Dermis microvascular lymphatic vessel endothelial cell (primary cell): ENCODE results near the gene SIM1. TPM values are rescaled to one million over a fixed set of nuclear protein-coding genes. Genes with fewer than 3 reads are reported as not detected.

Experiments
- DNase-seq, 2 donors: peaks; one replicate each; pipeline versions ENCODE4 v3.0.0 to v3.0.0-alpha.2; 2010; ENCODE audit warnings: low read depth in 2 of 2
- total RNA-seq: library from RNA; depleted of rRNA; stranded (reverse); fragments of >200 nt; gene quantifications from 2 replicates; pipeline ENCODE4 v1.2.1, GENCODE V29; 2014

The SIM1 gene
- total RNA-seq, 1 donor from 2014 or later = not detected

GRCh38 chr6:100472674-100473073 lies 8.0 kb upstream of the SIM1 start:
- DNase-seq = no peak

GRCh38 chr6:100470422-100471120 lies 5.8 kb upstream of the SIM1 start:
- no peak for DNase-seq

DNA sequence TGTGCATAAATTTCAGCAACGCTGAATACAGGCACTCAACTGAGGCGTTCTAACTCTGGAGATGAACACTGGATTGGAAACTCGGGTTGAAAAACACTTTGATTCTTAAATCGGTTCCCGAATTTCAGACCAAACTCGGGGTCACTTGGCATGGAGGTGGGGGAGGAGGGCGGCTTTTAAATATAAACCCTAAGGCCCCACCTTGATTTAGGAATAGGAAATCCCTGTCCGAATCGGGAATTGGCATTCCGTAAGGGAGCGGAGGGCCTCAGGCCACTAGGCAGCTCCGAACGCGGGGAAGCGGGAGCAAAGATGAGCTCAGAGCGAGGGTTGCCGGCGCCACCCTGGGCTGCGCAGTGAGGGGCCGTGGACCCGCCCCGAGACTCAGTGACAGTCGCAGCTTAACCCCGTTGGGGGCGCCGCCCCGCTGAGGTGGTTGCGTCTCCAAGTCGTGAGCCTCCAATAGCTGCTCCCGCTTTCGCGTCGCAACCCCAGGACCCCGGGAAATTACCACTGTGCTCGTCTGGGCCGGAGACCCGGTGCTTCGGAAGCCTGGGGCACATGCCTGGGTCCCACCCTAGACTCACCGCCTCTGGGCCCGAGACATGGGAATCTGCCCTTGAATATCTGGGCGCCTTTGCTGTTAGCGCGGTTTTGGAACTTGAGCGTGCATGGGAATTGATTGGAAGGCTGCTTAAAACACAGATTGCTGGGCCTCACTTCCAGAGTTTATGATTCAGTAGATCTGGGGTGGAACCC lies 4.6 kb upstream of the SIM1 start:
- no peak for DNase-seq

DNA sequence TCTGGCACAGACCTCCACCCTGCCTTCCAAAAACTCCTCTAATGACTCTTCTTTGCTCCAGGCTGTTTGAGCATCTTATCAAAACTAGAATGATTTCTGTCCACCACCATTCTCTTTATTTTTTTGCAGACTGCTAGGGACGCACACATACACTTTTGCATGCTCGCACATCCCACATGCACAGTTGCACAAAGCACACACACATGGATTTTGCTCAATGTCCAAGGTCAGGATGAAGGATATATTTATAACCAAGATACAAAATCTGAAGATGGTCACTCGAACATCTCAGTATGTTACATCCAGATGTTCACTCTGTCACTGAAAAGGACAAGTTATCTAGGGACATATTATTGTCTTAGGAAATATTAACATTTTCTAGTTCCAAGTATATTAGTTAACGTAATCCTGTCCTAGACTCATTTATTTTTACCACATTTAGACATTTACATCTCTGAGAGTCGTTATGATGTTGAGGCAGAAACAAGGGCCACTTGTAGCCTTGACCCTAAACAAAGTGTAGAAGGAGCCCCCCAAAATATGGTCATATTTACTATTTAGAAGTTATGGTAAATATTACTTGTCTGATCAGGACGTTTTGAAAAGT lies 3.4 kb upstream of the SIM1 start:
- no peak for DNase-seq

- DNase-seq = no peak
Measured at GRCh38 chr6:100467129-100468015, 2.7 kb upstream of the SIM1 start.

GRCh38 chr6:100466410-100467128 lies 1.8 kb upstream of the SIM1 start:
- no peak for DNase-seq

GRCh38 chr6:100465701-100466409 lies 1.1 kb upstream of the SIM1 start:
- no peak for DNase-seq

GRCh38 chr6:100464162-100464851 lies 414 bp downstream of the SIM1 start:
- DNase-seq = no peak

GRCh38 chr6:100463630-100464161 lies 1.0 kb downstream of the SIM1 start:
- no peak for DNase-seq

- DNase-seq = no peak
Measured at GRCh38 chr6:100462706-100463629, 1.8 kb downstream of the SIM1 start.

- DNase-seq = no peak
Measured at GRCh38 chr6:100461917-100462705, 2.6 kb downstream of the SIM1 start.

- DNase-seq = peak in 1 of 2 donors; percentile 28
Measured at GRCh38 chr6:100461278-100461916, 3.3 kb downstream of the SIM1 start.

DNA sequence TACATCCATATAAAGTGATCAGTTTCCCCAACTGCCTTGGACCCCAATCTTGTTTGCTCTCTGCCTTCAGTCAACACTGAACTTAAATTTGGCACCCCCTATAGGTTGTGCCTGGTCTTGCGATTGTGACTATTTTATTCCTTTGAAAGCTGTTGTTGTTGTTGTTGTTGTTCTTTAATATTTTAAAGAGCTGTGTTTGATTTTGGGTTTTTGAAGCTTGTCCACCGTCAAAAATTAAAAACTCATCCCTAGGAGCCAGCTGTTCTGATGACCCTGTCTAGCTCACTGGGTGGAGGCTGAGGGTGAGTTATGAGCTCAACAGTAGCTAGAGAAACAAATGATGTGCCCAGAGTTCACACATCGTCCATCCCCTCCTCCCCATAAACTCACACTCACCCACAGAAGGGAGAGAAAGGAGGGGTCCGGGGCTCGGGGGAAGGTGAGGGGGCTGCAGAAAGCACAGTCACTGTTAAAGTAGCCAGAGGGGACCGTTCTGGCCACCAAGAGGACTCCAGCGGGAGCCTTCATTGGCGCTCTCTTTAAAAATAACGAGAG lies 4.0 kb downstream of the SIM1 start:
- DNase-seq = no peak

DNA sequence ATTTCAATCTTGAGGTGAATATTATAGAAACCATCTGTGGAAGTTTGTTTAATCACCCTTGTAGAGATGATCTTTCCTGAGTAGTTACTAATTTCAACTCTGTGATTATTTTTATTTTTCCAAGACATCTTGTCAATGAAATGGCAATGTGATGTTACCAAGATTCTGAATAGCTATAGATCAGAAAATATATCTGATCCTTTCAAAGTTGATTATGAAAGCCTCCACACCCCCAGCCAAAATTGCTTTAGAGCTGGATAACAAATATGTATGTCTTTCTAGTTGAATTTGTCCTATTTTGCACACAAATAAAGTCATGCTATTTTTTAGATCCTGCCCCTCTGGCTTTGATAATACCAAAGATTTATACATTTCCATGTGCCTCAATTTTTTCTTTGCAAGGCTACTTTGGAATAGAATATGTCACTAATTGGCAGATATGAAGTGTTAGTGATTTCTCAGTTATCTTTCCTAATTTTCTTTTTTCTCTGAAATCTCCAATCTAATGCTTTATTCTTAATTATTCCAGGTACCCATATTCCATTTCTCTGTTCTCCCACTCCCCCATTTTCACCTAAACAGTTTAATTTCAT lies 5.0 kb downstream of the SIM1 start:
- no peak for DNase-seq

- no peak for DNase-seq
Measured at GRCh38 chr6:100458841-100459591, 5.7 kb downstream of the SIM1 start.
